PC-9 (cell line): ENCODE measurements around the gene CCL11. TPM values are rescaled to one million over a fixed set of nuclear protein-coding genes. Genes with fewer than 3 reads are reported as not detected.

Experiments
- BruUV-seq: library from RNA; stranded (reverse); fragments of 400-500 nt; replicated peaks from 2 replicates; lab custom pipeline; 2021; lab: Mats Ljungman, UMichigan
- CTCF ChIA-PET: fragments of 300-600 bp; sonication (Branson Sonifier 250); formaldehyde crosslinking; loops from one replicate; lab custom pipeline; 2022; ENCODE audit warnings: antibody characterized with exemption; lab: Charles Lee
- POLR2A ChIA-PET: fragments of 300-600 bp; sonication (Branson Sonifier 250); formaldehyde crosslinking; loops from one replicate; lab custom pipeline; 2022; ENCODE audit warnings: antibody characterized with exemption; ENCODE audit not compliant: unreplicated experiment; lab: Charles Lee
- DNase-seq, 2 experiments: peaks; one replicate each; pipeline versions ENCODE4 v3.0.0 to v3.0.0-alpha.2; 2015 to 2022; ENCODE audit warnings: mixed read lengths in 1 of 2
- H2AFZ ChIP-seq: fragments of 200-600 bp; sonication (generic); 2 replicates; pipeline ENCODE4 v1.8.1; 2017; ENCODE audit warnings: antibody characterized with exemption
- H3F3A ChIP-seq: fragments of 200-600 bp; sonication (generic); 2 replicates; pipeline ENCODE4 v1.8.1; 2017; ENCODE audit warnings: antibody characterized with exemption, mild to moderate bottlenecking, low read depth; ENCODE audit not compliant: insufficient read depth
- H3K27ac ChIP-seq: fragments of 200-600 bp; sonication (generic); 2 replicates; pipeline ENCODE4 v1.6.1; 2016; ENCODE audit warnings: mixed run types
- H3K27me3 ChIP-seq: fragments of 200-600 bp; sonication (generic); 2 replicates; pipeline ENCODE4 v1.6.1; 2016; ENCODE audit warnings: low read depth, mixed run types; ENCODE audit not compliant: insufficient read depth
- H3K36me3 ChIP-seq: fragments of 200-600 bp; sonication (generic); 2 replicates; pipeline ENCODE4 v1.6.1; 2016; ENCODE audit warnings: low read depth, mixed run types
- H3K4me1 ChIP-seq: fragments of 200-600 bp; sonication (generic); replicated peaks from 2 replicates; pipeline ENCODE4 v1.6.1; 2016; ENCODE audit warnings: mixed run types; ENCODE audit not compliant: insufficient read depth
- H3K4me2 ChIP-seq: fragments of 200-600 bp; sonication (generic); 2 replicates; pipeline ENCODE4 v1.6.1; 2017; ENCODE audit warnings: mixed run types
- H3K4me3 ChIP-seq: fragments of 200-600 bp; sonication (generic); 2 replicates; pipeline ENCODE4 v1.6.1; 2016; ENCODE audit warnings: mixed run types
- H3K79me2 ChIP-seq: fragments of 200-600 bp; sonication (generic); 2 replicates; pipeline ENCODE4 v1.6.1; 2017; ENCODE audit warnings: low read depth, mixed run types
- H3K9me2 ChIP-seq: fragments of 200-600 bp; sonication (generic); 2 replicates; pipeline ENCODE4 v1.8.1; 2017; ENCODE audit warnings: mild to moderate bottlenecking; ENCODE audit not compliant: insufficient read depth
- H3K9me3 ChIP-seq: fragments of 200-600 bp; sonication (generic); 2 replicates; pipeline ENCODE4 v1.8.1; 2016; ENCODE audit warnings: low read depth; ENCODE audit not compliant: insufficient read depth
- H4K20me1 ChIP-seq: fragments of 200-600 bp; sonication (generic); 2 replicates; pipeline ENCODE4 v1.8.1; 2017; ENCODE audit not compliant: insufficient read depth
- CTCF ChIP-seq: fragments of 200-600 bp; sonication (generic); conservative IDR thresholded peaks from 2 replicates; pipeline ENCODE4 v1.6.1; 2017; ENCODE audit warnings: mixed run types, antibody characterized with exemption, mild to moderate bottlenecking, moderate library complexity
- EZH2 ChIP-seq: fragments of 200-600 bp; sonication (generic); IDR thresholded peaks from 2 replicates; pipeline ENCODE4 v1.8.0; 2017; ENCODE audit warnings: antibody characterized with exemption, low read depth
- intact Hi-C: fragments of 100-400 bp; cut with micrococcal nuclease; formaldehyde crosslinking; loops from one replicate; pipeline ENCODE4 v1.10.0; 2022; ENCODE audit not compliant: unreplicated experiment
- total RNA-seq: library from RNA; stranded (reverse); gene quantifications from 2 replicates; pipeline ENCODE4 v1.2.3, GENCODE V29; 2021

Gene CCL11
- total RNA-seq, 1 experiment from 2014 or later = not detected

GRCh38 chr17:34306466-34306865 lies 20.9 kb downstream of the CCL11 start:
- BruUV-seq = no TSS peak
- H3K36me3 ChIP-seq = no peaks in the 10 kb centered on the region
- H3K79me2 ChIP-seq = no peaks in the 10 kb centered on the region
- H3K27me3 ChIP-seq = peaks cover 36% of the 10 kb centered on the region
- no peak overlapping the region for H3K4me2 ChIP-seq
- ChIA-PET CTCF (no interaction called here), POLR2A (no interaction called here)
- no peaks in the 10 kb centered on the region for H3K9me2 ChIP-seq
- H4K20me1 ChIP-seq = no peaks in the 10 kb centered on the region
- H3K4me1 ChIP-seq = no peaks in the 10 kb centered on the region
- no peak overlapping the region for H3K4me3 ChIP-seq
- TF ChIP-seq CTCF = no peak
- no peak for TF ChIP-seq EZH2
- no peak for DNase-seq
- H3K9me3 ChIP-seq = no peaks in the 10 kb centered on the region
- H3F3A ChIP-seq = no peaks in the 10 kb centered on the region
- intact Hi-C loops = no loop called here
- no peak overlapping the region for H2AFZ ChIP-seq
- no peak overlapping the region for H3K27ac ChIP-seq

- no TSS peak for BruUV-seq
- Histone ChIP-seq H3F3A (no peaks in the 10 kb centered on the region), H3K9me3 (no peaks in the 10 kb centered on the region), H3K4me2 (no peak overlapping the region), H3K27ac (no peak overlapping the region), H2AFZ (no peak overlapping the region), H3K36me3 (no peaks in the 10 kb centered on the region), H3K79me2 (no peaks in the 10 kb centered on the region), H3K4me3 (no peak overlapping the region), H3K9me2 (no peaks in the 10 kb centered on the region), H3K4me1 (no peaks in the 10 kb centered on the region), H4K20me1 (no peaks in the 10 kb centered on the region), H3K27me3 (peaks cover 35% of the 10 kb centered on the region)
- intact Hi-C loops = no loop called here
- DNase-seq = no peak
- CTCF ChIA-PET = no interaction called here
- no peak for TF ChIP-seq CTCF
- no peak for TF ChIP-seq EZH2
- POLR2A ChIA-PET = no interaction called here
Measured at GRCh38 chr17:34307110-34307509, 21.6 kb downstream of the CCL11 start.

GRCh38 chr17:34308371-34308770 lies 22.8 kb downstream of the CCL11 start:
- no peaks in the 10 kb centered on the region for H3F3A ChIP-seq
- H3K4me2 ChIP-seq = no peak overlapping the region
- H3K9me2 ChIP-seq = no peaks in the 10 kb centered on the region
- H3K36me3 ChIP-seq = no peaks in the 10 kb centered on the region
- H3K79me2 ChIP-seq = no peaks in the 10 kb centered on the region
- no peaks in the 10 kb centered on the region for H3K4me1 ChIP-seq
- ChIA-PET POLR2A (no interaction called here), CTCF (no interaction called here)
- BruUV-seq = no TSS peak
- TF ChIP-seq EZH2 = no peak
- TF ChIP-seq CTCF = no peak
- H3K9me3 ChIP-seq = no peaks in the 10 kb centered on the region
- intact Hi-C loops = no loop called here
- H3K4me3 ChIP-seq = no peak overlapping the region
- no peak for DNase-seq
- peaks cover 28% of the 10 kb centered on the region for H3K27me3 ChIP-seq
- H3K27ac ChIP-seq = no peak overlapping the region
- no peaks in the 10 kb centered on the region for H4K20me1 ChIP-seq
- no peak overlapping the region for H2AFZ ChIP-seq
